ENCODE data around the gene LAPTM5. TPM values are rescaled to one million over a fixed set of nuclear protein-coding genes. Genes with fewer than 3 reads are reported as not detected.

The LAPTM5 gene
- total RNA-seq, 1 experiment from 2014 or later: 1.9 TPM

GRCh38 chr1:30700528-30701257, 56.9 kb downstream of the LAPTM5 start:
- H3K4me1 ChIP-seq (ENCODE audit: control insufficient read depth, insufficient read depth, low read length): no peaks in the 10 kb centered on the region; the same call in 1 of the 2 replicates
- H3K9me3 ChIP-seq (ENCODE audit: control insufficient read depth, insufficient read depth, low read depth, low read length): no peaks in the 10 kb centered on the region
- DNase-seq (ENCODE audit: low read depth, low spot score): no peak
- intact Hi-C loops (cut with micrococcal nuclease; ENCODE audit: unreplicated experiment): loop anchor here (10.0 kb wide), 1 partner anchor 596 kb away; no protein-coding TSS in a partner anchor
- no peak for TF ChIP-seq TCF7L2 (IDR thresholded peaks at IDR 0.05; ENCODE audit: low read depth, low read length)
- no peak for TF ChIP-seq REST (IDR thresholded peaks at IDR 0.05; ENCODE audit: insufficient read depth in 1 of 2, low read depth in 2 of 2, low read length in 1 of 2)
- no peak for TF ChIP-seq SIN3A (IDR thresholded peaks at IDR 0.05; ENCODE audit: borderline replicate concordance, insufficient read depth, low read depth, low read length)
- no peak for TF ChIP-seq POLR2AphosphoS5 (IDR thresholded peaks at IDR 0.05; ENCODE audit: low read depth, low read length)
- no peak for TF ChIP-seq CTCF (IDR thresholded peaks at IDR 0.05)
- in situ Hi-C loops (cut with HindIII; ENCODE audit: low pct_unique_long_range_greater_than_20kb, low sequenced_read_pairs): no loop called here
- no peak overlapping the region for H3K27ac ChIP-seq (ENCODE audit: low read length)
- H3K4me3 ChIP-seq (ENCODE audit: low read depth in 2 of 2, low read length in 2 of 2): no peak overlapping the region
- ChIA-PET POLR2A (no interaction called here), CTCF (interaction anchor here (0.6 kb wide), 1 partner anchor 79 kb away, joined by 3 read pairs; no protein-coding TSS in a partner anchor)
- BruUV-seq (replicated peaks): no TSS peak
- no peaks in the 10 kb centered on the region for H3K36me3 ChIP-seq (ENCODE audit: control insufficient read depth, insufficient read depth, low read length)
- H3K27me3 ChIP-seq (ENCODE audit: control insufficient read depth, insufficient read depth, low read length): no peaks in the 10 kb centered on the region
- no peak for ATAC-seq

GRCh38 chr1:30699762-30700161, 57.8 kb downstream of the LAPTM5 start:
- no peaks in the 10 kb centered on the region; the same call in 1 of the 2 replicates for H3K4me1 ChIP-seq (ENCODE audit: control insufficient read depth, insufficient read depth, low read length)
- in situ Hi-C loops (cut with HindIII; ENCODE audit: low pct_unique_long_range_greater_than_20kb, low sequenced_read_pairs): no loop called here
- no peak for TF ChIP-seq SIN3A (IDR thresholded peaks at IDR 0.05; ENCODE audit: borderline replicate concordance, insufficient read depth, low read depth, low read length)
- no peaks in the 10 kb centered on the region for H3K27me3 ChIP-seq (ENCODE audit: control insufficient read depth, insufficient read depth, low read length)
- H3K27ac ChIP-seq (ENCODE audit: low read length): no peak overlapping the region
- CTCF ChIA-PET: no interaction called here
- ATAC-seq (no peak), DNase-seq (ENCODE audit: low read depth, low spot score) (no peak)
- POLR2A ChIA-PET: no interaction called here
- intact Hi-C loops (cut with micrococcal nuclease; ENCODE audit: unreplicated experiment): loop anchor here (10.0 kb wide), 1 partner anchor 595 kb away; no protein-coding TSS in a partner anchor
- no peak overlapping the region for H3K4me3 ChIP-seq (ENCODE audit: low read depth in 2 of 2, low read length in 2 of 2)
- H3K36me3 ChIP-seq (ENCODE audit: control insufficient read depth, insufficient read depth, low read length): no peaks in the 10 kb centered on the region
- no TSS peak for BruUV-seq (replicated peaks)
- no peaks in the 10 kb centered on the region for H3K9me3 ChIP-seq (ENCODE audit: control insufficient read depth, insufficient read depth, low read depth, low read length)

GRCh38 chr1:30698401-30698981, 59.1 kb downstream of the LAPTM5 start:
- BruUV-seq (replicated peaks): no TSS peak
- no peak for DNase-seq (ENCODE audit: low read depth, low spot score)
- in situ Hi-C loops (cut with HindIII; ENCODE audit: low pct_unique_long_range_greater_than_20kb, low sequenced_read_pairs): no loop called here

More at GRCh38 chr1:30698401-30698981, 59.1 kb downstream of the LAPTM5 start:
- POLR2A ChIA-PET: no interaction called here
- intact Hi-C loops (cut with micrococcal nuclease; ENCODE audit: unreplicated experiment): no loop called here
- Histone ChIP-seq H3K4me3 (ENCODE audit: low read depth in 2 of 2, low read length in 2 of 2) (no peak overlapping the region), H3K27ac (ENCODE audit: low read length) (no peak overlapping the region), H3K4me1 (ENCODE audit: control insufficient read depth, insufficient read depth, low read length) (no peaks in the 10 kb centered on the region; the same call in 1 of the 2 replicates), H3K36me3 (ENCODE audit: control insufficient read depth, insufficient read depth, low read length) (no peaks in the 10 kb centered on the region), H3K9me3 (ENCODE audit: control insufficient read depth, insufficient read depth, low read depth, low read length) (no peaks in the 10 kb centered on the region), H3K27me3 (ENCODE audit: control insufficient read depth, insufficient read depth, low read length) (no peaks in the 10 kb centered on the region; the same call in 1 of the 2 replicates)
- TF ChIP-seq CTCF (IDR thresholded peaks at IDR 0.05): no peak
- TF ChIP-seq SIN3A (IDR thresholded peaks at IDR 0.05; ENCODE audit: borderline replicate concordance, insufficient read depth, low read depth, low read length): no peak
- TF ChIP-seq REST (IDR thresholded peaks at IDR 0.05; ENCODE audit: insufficient read depth in 1 of 2, low read depth in 2 of 2, low read length in 1 of 2): no peak
- no peak for TF ChIP-seq TCF7L2 (IDR thresholded peaks at IDR 0.05; ENCODE audit: low read depth, low read length)
- TF ChIP-seq POLR2AphosphoS5 (IDR thresholded peaks at IDR 0.05; ENCODE audit: low read depth, low read length): no peak
- CTCF ChIA-PET: no interaction called here
- no peak for ATAC-seq
